Transverse colon (tissue), 4 donors: Measurements from ENCODE around the gene PPP5C.

ENCODE experiments used
- CTCF ChIP-seq, 5 experiments: fragments of 200-600 bp in 3 of 5; fragments of 450-650 bp in 2 of 5; sonication (generic) in 3 of 5; IDR thresholded peaks; 1 replicate in 2 of 5; 2 replicates in 3 of 5; pipeline ENCODE4 v1.5.1; 2016 to 2017; ENCODE audit warnings: antibody characterized with exemption in 5 of 5, inconsistent platforms in 3 of 5, mild to moderate bottlenecking in 2 of 5, moderate library complexity in 1 of 5
- EP300 ChIP-seq: sonication (generic); formaldehyde crosslinking; IDR thresholded peaks from one replicate; pipeline ENCODE4 v1.6.1; 2017; ENCODE audit warnings: antibody characterized with exemption, low read depth
- POLR2A ChIP-seq: fragments of 450-650 bp; IDR thresholded peaks from one replicate; pipeline ENCODE4 v1.6.1; 2016; ENCODE audit warnings: antibody characterized with exemption, mild to moderate bottlenecking, moderate library complexity
- POLR2AphosphoS5 ChIP-seq, 3 donors: sonication (generic); formaldehyde crosslinking; IDR thresholded peaks; one replicate each; pipeline ENCODE4 v1.6.1; 2016; ENCODE audit warnings: antibody characterized with exemption in 3 of 3

- TF ChIP-seq POLR2A (no peak), CTCF (IDR thresholded peaks at IDR 0.05) (no peak), EP300 (no peak), POLR2AphosphoS5 (IDR thresholded peaks at IDR 0.05) (no peak)
Measured at GRCh38 chr19:46320559-46320958, 26.3 kb upstream of the PPP5C start.
